Nephron (organoid): ENCODE measurements around the gene TCF12.

Source experiments
- H3K27ac Mint-ChIP-seq, 3 experiments: 2 replicates each; pipeline ENCODE4 v1.8.0; 2020; ENCODE audit warnings: mixed read lengths in 3 of 3, mild to moderate bottlenecking in 2 of 3, moderate library complexity in 1 of 3
- H3K27me3 Mint-ChIP-seq: 2 replicates; pipeline ENCODE4 v1.8.0; 2021; ENCODE audit warnings: low read depth, mild to moderate bottlenecking, moderate library complexity, mixed read lengths
- H3K36me3 Mint-ChIP-seq: 2 replicates; pipeline ENCODE4 v1.8.0; 2020; ENCODE audit warnings: low read depth, mixed read lengths
- H3K4me1 Mint-ChIP-seq: 2 replicates; pipeline ENCODE4 v1.8.0; 2020; ENCODE audit warnings: mixed read lengths
- H3K4me3 Mint-ChIP-seq, 3 experiments: 2 replicates each; pipeline ENCODE4 v1.8.0; 2020; ENCODE audit warnings: mild to moderate bottlenecking in 3 of 3, mixed read lengths in 3 of 3, moderate library complexity in 2 of 3
- H3K9me3 Mint-ChIP-seq: 2 replicates; pipeline ENCODE4 v1.8.0; 2020; ENCODE audit warnings: mixed read lengths
- CTCF ChIP-seq, 3 experiments: fragments of 200-600 bp; sonication (generic); IDR thresholded peaks; one replicate each; pipeline ENCODE4 v1.5.0; 2021; ENCODE audit warnings: antibody characterized with exemption in 3 of 3; ENCODE audit not compliant: unreplicated experiment in 3 of 3

The TCF12 gene

DNA sequence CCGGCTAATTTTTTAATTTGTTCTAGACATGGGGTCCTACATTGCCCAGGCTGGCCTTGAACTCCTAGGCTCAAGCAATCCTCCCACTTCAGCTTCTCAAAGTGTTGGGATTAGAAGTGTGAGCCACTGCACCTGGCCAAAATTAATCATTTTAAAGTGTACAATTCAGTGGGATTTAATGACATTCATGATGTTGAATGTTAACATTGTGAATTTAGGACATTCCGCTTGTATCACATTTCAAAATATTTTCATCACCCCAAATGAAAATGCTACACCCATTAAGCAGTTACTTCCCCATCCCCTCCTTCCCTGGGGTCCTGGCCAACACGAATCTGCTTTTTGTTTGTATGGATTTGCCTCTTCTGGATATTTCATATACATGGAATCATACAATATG, 395.8 kb downstream of the TCF12 start:
- Mint-ChIP-seq H3K4me3 (no peak overlapping the region), H3K9me3 (peaks cover 3% of the 10 kb centered on the region), H3K36me3 (no peaks in the 10 kb centered on the region), H3K27me3 (peaks cover 5% of the 10 kb centered on the region), H3K4me1 (peaks cover 22% of the 10 kb centered on the region), H3K27ac (no peak overlapping the region)
- TF ChIP-seq CTCF (IDR thresholded peaks at IDR 0.05; ENCODE audit: unreplicated experiment in 3 of 3): no peak

GRCh38 chr15:57316451-57316850, 398.0 kb downstream of the TCF12 start:
- H3K27me3 Mint-ChIP-seq: peaks cover 5% of the 10 kb centered on the region
- peaks cover 26% of the 10 kb centered on the region for H3K4me1 Mint-ChIP-seq
- no peak for TF ChIP-seq CTCF (IDR thresholded peaks at IDR 0.05; ENCODE audit: unreplicated experiment in 3 of 3)
- H3K27ac Mint-ChIP-seq: no peak overlapping the region
- no peaks in the 10 kb centered on the region for H3K36me3 Mint-ChIP-seq
- no peak overlapping the region for H3K4me3 Mint-ChIP-seq
- peaks cover 8% of the 10 kb centered on the region for H3K9me3 Mint-ChIP-seq

- no peak overlapping the region for H3K4me3 Mint-ChIP-seq
- peaks cover 8% of the 10 kb centered on the region for H3K9me3 Mint-ChIP-seq
- no peak for TF ChIP-seq CTCF (IDR thresholded peaks at IDR 0.05; ENCODE audit: unreplicated experiment in 3 of 3)
- H3K27me3 Mint-ChIP-seq: peaks cover 5% of the 10 kb centered on the region
- no peak overlapping the region for H3K27ac Mint-ChIP-seq
- peaks cover 23% of the 10 kb centered on the region for H3K4me1 Mint-ChIP-seq
- H3K36me3 Mint-ChIP-seq: no peaks in the 10 kb centered on the region
Measured at GRCh38 chr15:57319226-57319918, 400.9 kb downstream of the TCF12 start.

DNA sequence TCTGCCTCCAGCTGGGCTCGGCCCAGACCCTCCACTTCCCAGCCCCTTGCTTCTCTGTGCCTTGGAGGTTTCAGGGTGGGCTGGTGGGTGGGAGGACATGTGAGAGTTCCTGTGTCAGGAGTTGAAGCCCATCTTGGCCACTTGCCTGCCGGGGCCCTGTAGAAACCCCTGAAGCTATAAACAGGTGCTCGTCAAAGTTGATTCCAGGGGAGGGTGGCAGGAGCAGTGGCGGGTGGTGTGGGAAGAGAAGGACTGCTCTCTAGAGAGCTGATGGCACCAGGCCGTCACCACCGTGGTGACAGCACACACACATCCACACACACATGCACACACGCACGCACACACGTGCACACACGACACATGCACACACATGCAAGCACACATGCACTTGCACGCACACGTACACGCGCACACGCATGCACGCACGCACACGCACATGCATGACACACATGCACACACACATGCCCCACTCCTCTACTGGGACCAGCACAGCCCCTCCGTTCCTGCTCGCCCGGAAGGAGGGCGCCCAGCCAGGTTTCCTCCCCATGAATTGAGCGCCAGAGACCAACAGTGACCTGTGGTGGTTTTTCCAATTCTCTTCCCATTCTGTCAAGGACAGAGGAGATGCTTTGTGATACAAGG, 401.6 kb downstream of the TCF12 start:
- no peak overlapping the region for H3K4me3 Mint-ChIP-seq
- peaks cover 8% of the 10 kb centered on the region for H3K9me3 Mint-ChIP-seq
- no peaks in the 10 kb centered on the region for H3K36me3 Mint-ChIP-seq
- TF ChIP-seq CTCF (IDR thresholded peaks at IDR 0.05; ENCODE audit: unreplicated experiment in 3 of 3): no peak
- peaks cover 5% of the 10 kb centered on the region for H3K27me3 Mint-ChIP-seq
- peak overlapping the region in 2 of 3 experiments; percentile 67 to 77 for H3K27ac Mint-ChIP-seq
- H3K4me1 Mint-ChIP-seq: peaks cover 29% of the 10 kb centered on the region

GRCh38 chr15:57320631-57321220, 402.3 kb downstream of the TCF12 start:
- Mint-ChIP-seq H3K27ac (peak overlapping the region in 2 of 3 experiments; percentile 67 to 77), H3K4me1 (peaks cover 36% of the 10 kb centered on the region), H3K9me3 (peaks cover 6% of the 10 kb centered on the region), H3K4me3 (no peak overlapping the region), H3K36me3 (no peaks in the 10 kb centered on the region), H3K27me3 (peaks cover 5% of the 10 kb centered on the region)
- TF ChIP-seq CTCF (IDR thresholded peaks at IDR 0.05; ENCODE audit: unreplicated experiment in 3 of 3): no peak
